ENCODE data around the gene HS3ST2.
"Not testable (repeated sequence)": the region's sequence is repeated elsewhere in the genome, so short reads cannot be mapped to it uniquely, and the experiment has no call there.

HS3ST2 gene

DNA sequence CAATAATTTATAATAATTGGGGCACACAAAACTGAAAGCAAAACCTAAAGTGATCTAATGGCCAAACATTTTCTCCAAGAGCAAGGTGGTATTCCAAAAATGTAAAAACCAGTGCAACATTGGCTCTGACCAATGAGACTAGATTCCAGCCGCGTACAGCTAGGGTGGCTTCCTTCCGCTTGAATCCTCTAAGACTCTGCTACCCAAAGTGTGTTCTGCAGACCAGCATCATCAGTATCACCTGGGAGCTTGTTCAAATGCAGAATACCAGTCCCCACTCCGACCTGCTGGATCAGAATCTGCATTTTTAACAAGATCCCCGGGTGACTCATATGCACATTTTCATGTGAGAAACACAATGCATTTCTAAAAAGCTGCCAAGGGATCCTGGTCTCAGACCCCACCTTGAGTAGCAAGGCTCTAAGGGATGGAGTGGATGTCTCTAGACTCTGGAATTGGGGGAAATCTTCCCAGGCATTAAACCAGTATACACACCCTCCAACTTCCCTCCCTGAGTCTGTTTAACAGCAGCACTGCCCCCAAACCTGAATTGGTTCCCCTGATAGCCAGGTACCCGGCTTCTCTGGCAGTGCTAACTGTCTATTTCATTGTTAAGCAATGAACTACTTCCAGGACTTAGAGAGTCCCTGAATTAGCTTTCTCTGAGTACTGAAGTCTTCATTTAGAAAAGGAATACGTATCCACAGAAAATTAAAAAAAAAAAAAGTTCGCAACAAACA is 118.2 kb downstream of the HS3ST2 start:
- DNase-seq (ENCODE audit: low spot score): no peak

DNA sequence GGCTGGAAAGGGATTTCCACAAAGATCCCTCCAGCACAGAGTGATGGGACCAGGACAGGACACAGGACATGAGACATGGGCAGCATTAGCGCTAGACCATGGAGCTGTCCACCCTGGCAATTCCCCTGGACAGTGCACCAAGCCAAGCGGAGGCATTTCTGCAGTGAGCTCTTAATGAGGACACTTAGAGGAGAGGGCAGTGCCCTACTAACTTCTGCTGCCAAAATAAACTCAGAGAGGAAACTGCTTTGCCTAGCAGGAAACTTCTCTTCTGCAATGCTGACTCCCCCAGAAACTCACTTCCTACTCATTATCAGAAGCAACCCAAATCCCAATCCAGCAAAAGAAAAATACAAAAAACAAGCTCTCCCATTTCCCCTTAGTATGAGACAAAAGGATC is 119.2 kb downstream of the HS3ST2 start:
- DNase-seq (ENCODE audit: low spot score): no peak

DNA sequence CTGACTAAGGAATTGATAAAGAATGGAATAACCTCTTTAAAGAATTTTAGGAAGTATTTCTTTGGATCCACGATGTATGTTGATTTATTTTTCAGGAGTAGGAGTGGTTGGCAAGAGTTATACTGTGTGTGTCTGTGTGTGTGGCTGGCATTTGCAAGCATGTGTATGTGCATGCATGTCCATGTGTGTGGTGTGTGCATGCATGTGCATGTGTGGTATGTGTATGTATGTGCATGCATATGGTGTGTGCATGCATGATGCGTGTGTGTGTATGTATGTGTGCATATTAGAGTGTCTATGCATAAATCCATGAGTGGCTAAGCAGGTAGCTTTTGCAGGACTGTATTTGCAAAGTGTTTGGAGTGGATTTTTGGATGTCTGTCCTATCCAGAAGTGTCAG is 120.8 kb downstream of the HS3ST2 start:
- DNase-seq (ENCODE audit: low spot score): no peak

DNA sequence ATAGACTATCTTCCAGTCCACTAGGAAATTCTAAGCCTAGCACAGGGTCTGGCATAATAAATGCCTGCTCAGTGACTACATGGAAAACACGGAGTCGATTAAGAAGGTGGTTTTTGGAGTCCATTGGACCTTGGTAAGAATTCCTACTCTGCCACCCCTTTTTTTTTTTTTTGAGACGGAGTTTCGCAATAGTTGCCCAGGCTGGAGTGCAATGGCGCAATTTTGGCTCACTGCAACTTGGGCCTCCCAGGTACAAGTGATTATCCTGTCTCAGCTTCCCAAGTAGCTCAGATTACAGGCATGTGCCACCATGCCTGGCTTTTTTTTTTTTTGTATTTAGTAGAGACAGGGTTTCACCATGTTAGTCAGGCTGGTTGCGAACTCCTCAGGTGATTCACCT is 123.2 kb downstream of the HS3ST2 start:
- DNase-seq (ENCODE audit: low spot score): no peak

DNA sequence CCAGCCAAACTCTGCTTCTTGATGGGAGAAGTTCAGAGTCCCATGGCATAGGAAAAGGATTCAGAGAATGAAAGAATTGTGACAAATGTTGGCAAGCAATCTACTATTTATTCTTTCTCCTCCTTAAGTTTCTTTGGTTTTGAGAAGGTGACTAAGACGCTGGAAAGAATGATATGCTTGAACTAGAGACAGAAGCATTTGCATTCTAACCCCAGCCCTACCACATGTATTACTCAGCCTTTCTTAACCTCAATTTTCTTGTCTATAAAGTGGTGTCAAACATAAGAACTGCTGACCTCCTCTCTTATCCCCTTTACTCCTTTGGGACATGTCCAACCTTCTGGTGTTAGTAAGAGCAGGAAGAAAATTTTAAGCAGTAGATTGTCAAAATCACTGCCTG is 124.7 kb downstream of the HS3ST2 start:
- no peak for DNase-seq (ENCODE audit: low spot score)

DNA sequence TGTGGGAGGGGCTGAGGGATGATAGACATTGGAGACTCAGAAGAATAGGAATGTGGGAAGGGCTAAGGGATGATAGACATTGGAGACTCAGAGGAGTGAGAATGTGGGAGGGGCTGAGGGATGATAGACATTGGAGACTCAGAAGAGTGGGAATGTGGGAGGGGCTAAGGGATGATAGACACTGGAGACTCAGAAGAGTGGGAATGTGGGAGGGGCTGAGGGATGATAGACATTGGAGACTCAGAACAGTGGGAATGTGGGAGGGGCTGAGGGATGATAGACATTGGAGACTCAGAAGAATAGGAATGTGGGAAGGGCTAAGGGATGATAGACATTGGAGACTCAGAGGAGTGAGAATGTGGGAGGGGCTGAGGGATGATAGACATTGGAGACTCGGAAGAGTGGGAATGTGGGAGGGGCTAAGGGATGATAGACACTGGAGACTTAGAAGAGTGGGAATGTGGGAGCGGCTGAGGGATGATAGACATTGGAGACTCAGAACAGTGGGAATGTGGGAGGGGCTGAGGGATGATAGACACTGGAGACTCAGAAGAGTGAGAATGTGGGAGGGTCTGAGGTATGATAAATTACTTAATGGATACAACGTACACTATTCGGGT is 125.9 kb downstream of the HS3ST2 start:
- DNase-seq (ENCODE audit: low spot score): not testable (repeated sequence)

DNA sequence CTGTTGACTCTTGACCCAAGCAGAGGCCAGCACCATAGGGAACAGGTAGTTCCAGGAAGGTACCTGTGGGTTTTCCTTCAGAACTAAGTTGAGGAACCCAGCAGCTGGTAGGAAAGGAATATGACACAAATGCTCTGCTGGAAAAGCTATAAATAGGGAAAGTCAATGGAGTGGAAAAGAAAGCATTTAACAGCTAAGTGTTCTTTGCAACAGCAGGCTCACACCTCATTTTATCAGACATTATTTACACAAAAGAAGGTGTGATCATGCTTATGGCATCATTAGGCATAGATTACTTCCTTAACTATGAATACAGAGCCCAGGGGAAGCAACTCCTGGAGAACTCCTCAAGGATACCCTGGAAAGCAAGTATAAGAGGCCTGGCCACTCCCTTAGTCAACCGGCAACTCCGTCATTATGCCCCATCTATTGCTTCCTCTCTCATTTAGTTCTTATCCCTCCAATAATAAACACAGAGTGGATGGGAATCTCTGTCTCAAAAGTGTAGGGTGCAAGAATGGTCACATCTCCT is 128.1 kb downstream of the HS3ST2 start:
- no peak for DNase-seq (ENCODE audit: low spot score)

DNA sequence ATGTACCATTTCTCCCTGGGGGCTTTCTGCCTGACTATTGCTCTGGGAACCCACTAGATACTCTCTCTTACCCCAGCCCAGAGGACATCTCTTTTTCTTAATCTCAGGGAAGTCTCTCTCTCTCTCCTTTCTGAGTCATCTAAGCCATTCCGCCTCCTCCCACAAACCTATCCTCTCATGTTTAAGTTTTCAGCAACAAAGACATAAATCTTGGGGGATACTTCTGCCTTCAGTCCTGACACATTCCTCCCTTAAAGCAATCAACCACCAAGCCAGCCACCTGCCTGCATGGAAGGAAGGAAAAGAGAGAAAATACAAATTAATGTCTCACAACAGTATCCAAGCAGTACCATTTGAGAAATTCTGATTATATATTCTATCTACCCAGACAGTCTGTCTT is 128.8 kb downstream of the HS3ST2 start:
- DNase-seq (ENCODE audit: low spot score): no peak

DNA sequence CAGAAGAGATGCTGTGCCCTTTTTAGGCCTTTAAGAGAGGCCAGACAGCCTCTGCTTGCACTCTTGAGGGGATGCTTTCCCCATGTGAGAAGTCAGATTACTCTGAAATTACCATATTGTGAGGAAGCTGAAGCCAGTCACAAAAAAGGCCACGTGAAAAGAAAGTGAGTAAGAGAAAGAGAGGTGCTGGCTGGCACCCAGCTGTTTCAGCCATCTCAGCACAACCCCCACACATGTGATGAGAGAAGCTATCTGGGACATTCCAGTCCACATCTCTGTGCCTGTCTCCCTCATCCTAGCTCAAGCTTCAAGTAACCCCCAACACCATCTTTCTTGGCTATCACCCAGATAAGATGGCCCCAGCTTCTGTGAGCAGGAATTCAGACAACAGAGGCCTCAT is 131.4 kb downstream of the HS3ST2 start:
- no peak for DNase-seq (ENCODE audit: low spot score)

DNA sequence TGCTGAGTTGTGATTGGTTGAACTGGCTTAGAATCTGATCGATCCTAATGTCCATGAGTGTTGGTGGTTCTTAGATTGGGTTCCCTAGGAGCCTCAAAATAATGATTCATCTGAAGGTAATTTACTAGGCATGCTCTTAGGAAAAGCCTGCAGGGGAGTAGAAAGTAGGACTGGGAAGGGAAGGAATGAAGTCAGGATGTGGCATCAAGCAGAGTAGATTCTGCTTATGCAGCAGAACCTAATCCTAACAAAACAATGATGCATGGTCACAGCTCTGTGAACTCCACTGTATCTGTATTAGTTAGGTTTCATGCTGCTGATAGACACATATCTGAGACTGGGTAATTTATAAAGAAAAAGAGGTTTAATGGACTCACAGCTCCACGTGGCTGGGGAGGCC is 132.5 kb downstream of the HS3ST2 start:
- no peak for DNase-seq (ENCODE audit: low spot score)

DNA sequence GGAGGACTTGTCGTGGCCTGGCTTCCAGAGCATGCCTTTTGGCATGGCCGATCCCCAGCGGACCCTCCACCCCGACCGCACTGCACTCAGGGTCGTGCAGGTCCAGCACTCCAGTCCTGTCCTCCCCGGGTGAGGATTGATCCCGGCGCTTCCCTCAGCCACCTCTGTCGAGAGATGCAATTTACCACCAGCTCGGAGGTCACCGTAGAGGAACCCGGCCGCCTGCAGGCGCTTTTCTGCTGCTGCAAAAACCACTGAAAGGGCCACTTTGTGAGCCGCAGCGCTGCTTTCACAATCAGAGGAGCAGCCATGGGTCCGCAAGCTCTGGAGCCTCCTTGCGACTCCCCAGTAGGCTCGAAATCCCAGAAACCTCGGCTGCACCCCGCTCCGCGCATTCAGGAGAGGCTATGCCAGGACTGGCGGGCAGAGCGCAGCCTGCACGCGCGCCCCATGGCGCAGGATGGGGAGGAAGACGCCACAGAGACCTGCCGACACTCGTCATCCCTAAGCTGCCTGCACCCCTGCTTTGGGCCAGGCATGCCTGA is 134.2 kb downstream of the HS3ST2 start:
- no peak for DNase-seq (ENCODE audit: low spot score)

DNA sequence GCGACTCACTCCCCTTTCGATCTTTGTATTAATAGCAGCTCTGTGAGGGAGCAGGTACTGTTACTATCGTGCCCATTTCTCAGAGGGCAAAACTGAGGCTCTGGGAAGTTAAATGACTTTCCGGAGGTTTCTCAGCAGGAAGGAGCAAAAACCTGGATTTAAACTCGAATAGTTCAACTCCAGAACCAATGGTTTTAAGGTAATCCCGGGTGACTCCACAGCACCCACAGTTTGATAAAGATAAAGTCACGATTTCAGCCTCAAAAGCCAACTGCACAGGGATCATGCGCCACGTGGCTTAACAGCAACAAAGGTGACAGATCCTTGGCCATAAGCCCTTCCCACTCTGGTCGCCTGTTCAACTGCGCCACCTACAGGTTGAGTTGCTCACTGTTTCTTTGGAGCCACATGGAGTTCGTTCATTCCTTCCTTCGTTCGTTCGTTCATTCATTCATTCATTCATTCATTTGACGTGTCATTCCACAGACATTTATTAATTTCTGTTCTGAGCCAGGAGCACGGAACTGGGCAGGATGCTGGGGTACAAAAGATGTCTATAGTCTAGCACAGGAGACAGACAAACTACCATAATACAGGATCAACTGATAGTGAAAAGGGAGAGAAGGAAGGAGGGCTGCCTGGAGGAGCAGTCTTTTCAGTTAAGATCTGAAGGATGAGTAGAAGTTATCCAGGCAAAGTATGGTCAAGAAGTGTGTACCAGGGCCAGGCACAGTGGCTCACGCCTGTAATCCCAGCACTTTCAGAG is 134.8 kb downstream of the HS3ST2 start:
- DNase-seq (ENCODE audit: low spot score): peak; percentile 84

DNA sequence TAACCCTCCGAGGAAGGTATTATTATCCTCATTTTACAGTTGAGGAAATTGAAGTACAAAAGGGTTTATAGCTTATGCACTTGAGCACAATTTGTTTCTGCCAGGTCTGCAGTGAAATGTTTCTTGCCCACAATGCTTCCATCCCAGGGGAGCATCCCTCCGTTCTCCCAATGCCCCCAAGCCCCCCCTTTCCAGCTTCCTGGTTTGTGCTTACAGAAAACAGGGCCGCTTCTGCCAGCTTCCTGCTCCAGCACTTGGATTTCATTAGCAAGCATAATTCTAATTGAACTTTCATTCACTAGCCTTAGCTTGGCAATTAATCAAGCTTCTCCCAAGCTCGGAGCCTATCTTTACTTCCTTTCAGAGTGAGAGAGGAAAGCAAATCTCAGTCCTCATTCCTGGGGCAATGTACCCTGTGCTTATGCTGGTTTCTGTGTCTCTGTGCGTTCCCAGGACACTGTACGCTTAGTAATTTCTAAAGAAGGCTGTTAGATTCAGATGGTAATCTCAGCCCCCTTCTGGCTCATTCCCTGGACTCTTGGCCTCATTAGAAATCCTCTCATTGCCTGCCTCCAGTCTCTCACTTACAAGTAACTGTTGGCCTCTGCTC is 141.6 kb downstream of the HS3ST2 start:
- DNase-seq (ENCODE audit: low spot score): no peak

DNA sequence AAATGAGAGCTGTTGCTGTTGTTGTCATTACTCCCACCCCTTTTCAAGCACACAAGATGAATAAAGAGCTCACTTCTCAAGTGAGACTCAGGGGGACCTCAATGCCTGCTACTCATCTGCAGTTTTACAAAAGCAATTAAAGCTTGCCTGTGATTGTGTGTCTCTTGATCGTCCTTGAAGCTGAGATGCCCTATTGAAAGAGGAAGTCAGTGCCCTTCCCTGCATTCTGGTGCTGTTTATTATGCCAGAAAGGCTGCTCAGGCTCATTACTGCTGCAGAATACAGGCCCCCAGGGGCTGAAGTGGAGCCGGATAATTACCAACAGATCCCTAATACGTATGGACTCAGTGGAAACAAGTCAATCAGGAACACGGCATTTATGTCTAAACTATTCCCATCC is 147.2 kb downstream of the HS3ST2 start:
- no peak for DNase-seq (ENCODE audit: low spot score)

DNA sequence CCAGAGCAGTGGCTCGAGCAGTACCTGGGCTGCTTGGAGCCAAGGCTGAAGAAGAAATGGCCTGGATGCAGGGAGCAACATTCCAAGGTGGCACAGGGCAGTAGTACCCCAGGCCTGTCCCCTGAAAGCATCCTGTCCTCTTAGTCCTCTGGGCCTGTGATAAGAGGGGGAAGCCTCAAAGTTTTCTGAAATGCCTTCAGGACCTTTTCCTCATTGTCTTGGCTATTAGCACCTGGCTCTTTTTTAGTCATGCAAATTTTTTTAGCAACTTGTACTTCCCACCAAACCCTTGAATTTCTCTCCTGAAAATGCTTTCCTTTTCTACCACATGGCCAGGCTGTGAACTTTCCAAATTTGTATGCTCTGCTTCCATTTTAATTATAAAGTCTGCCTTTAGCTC is 148.9 kb downstream of the HS3ST2 start:
- no peak for DNase-seq (ENCODE audit: low spot score)

Measured in COLO829 (cell line).